ENCODE measurements around the gene PTPRM. TPM values are rescaled to one million over a fixed set of nuclear protein-coding genes. Genes with fewer than 3 reads are reported as not detected.

PTPRM gene
- total and polyA plus RNA-seq, 2 experiments from 2014 or later, result 30.9 to 62.8 TPM

DNA sequence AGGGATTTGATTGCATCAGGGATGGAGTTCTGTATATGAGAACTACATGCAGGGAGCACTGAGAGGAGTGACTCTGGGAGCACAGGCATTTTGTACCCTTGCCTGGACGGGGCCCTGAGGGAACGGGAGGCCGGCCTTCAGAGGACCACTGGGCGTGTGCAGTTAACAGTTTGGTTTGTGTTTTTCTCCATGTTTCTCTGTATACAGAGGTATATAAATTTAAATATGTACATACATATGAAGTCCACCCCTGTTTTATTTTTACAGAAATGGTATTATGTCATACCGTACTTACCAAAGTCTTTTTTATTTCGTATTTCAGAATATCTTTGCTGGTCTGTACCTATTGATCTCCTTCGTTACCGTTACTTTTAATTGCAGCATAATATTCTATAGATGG lies 111.3 kb downstream of the PTPRM start:
- H3K9ac ChIP-seq, result no peak overlapping the region
- H3F3A ChIP-seq (ENCODE audit: insufficient read depth), result no peaks in the 10 kb centered on the region
- TF ChIP-seq EZH2phosphoT487 (IDR thresholded peaks at IDR 0.05; ENCODE audit: insufficient read depth, low read depth), result no peak
- no peak for TF ChIP-seq EZH2 (IDR thresholded peaks at IDR 0.05; ENCODE audit: insufficient read depth, poor library complexity, severe bottlenecking)
- H3K9me3 ChIP-seq (ENCODE audit: low read depth), result no peaks in the 10 kb centered on the region
- H3K4me2 ChIP-seq (ENCODE audit: unreplicated experiment), result no peak overlapping the region
- H3K36me3 ChIP-seq (ENCODE audit: low read depth), result no peaks in the 10 kb centered on the region
- peaks cover 30% of the 10 kb centered on the region; the same call in 1 of the 2 replicates for H3K79me2 ChIP-seq (ENCODE audit: insufficient read depth)
- no peaks in the 10 kb centered on the region for H3K4me1 ChIP-seq (ENCODE audit: insufficient read depth)
- WGBS, 2 experiments (ENCODE audit: low coverage in 1 of 2, low lambda C conversion rate in 2 of 2, missing lambda C conversion rate in 2 of 2), result 94 to 97% methylated on average over 8 of the region's 8 CpGs
- no peaks in the 10 kb centered on the region for H3K9me2 ChIP-seq (ENCODE audit: insufficient read depth)
- H2AFZ ChIP-seq, result no peak overlapping the region
- H3K27ac ChIP-seq, result no peak overlapping the region
- no peaks in the 10 kb centered on the region for H3K27me3 ChIP-seq (replicated peaks; ENCODE audit: insufficient read depth)
- in situ Hi-C loops (cut with MboI), result no loop called here
- H3K4me3 ChIP-seq, result no peak overlapping the region
- no peaks in the 10 kb centered on the region for H4K20me1 ChIP-seq (ENCODE audit: insufficient read depth)
- no peak for DNase-seq

DNA sequence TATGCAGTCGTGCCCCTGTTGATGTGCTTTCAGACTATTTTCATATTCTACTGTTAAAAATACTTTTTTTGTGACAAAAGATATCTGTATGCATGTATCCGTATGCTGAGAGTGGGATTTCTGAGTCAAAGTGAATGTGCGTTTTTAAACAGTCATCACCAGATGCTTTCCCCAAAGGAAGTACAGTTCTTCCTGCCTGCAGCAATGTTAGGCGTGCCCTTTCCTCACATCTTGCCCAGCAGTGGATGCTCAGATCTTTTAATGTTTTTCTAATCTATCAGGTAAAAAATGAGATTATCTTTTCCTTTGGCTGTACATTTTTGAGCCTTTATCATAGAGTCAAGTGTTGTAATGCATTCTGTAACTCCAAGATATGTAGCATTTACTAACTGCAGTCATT lies 111.7 kb downstream of the PTPRM start:
- Histone ChIP-seq H3K27me3 (replicated peaks; ENCODE audit: insufficient read depth) (no peaks in the 10 kb centered on the region), H3K4me2 (ENCODE audit: unreplicated experiment) (no peak overlapping the region), H3K9me3 (ENCODE audit: low read depth) (no peaks in the 10 kb centered on the region), H3K9me2 (ENCODE audit: insufficient read depth) (no peaks in the 10 kb centered on the region), H3K79me2 (ENCODE audit: insufficient read depth) (peaks cover 30% of the 10 kb centered on the region; the same call in 1 of the 2 replicates), H3K27ac (no peak overlapping the region), H3K4me3 (no peak overlapping the region), H3K36me3 (ENCODE audit: low read depth) (no peaks in the 10 kb centered on the region), H3K4me1 (ENCODE audit: insufficient read depth) (no peaks in the 10 kb centered on the region), H3K9ac (no peak overlapping the region), H2AFZ (no peak overlapping the region), H3F3A (ENCODE audit: insufficient read depth) (no peaks in the 10 kb centered on the region), H4K20me1 (ENCODE audit: insufficient read depth) (no peaks in the 10 kb centered on the region)
- no peak for DNase-seq
- TF ChIP-seq EZH2phosphoT487 (IDR thresholded peaks at IDR 0.05; ENCODE audit: insufficient read depth, low read depth), result no peak
- no peak for TF ChIP-seq EZH2 (IDR thresholded peaks at IDR 0.05; ENCODE audit: insufficient read depth, poor library complexity, severe bottlenecking)
- 94 to 97% methylated on average over 4 of the region's 4 CpGs for WGBS, 2 experiments (ENCODE audit: low coverage in 1 of 2, low lambda C conversion rate in 2 of 2, missing lambda C conversion rate in 2 of 2)
- in situ Hi-C loops (cut with MboI), result no loop called here

DNA sequence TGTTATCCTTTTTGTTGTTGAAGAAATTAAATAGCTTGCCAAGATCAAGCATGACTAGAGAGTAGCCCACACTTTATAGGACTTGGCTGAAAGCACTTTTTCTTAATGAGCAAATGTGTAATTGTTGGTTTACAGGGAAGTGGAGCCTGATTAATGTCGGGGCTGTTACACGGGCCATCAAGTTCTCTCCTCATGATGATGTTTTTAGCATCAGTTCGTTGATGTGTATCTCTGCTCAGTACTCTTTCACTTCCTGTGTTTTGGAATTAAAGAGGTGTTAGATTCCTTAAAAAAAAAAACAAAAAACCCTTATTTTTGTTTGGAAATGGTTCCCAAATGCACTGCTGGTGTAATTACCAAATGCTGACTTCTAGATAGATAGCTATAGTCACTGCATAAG lies 114.2 kb downstream of the PTPRM start:
- Histone ChIP-seq H3K9me2 (ENCODE audit: insufficient read depth) (no peaks in the 10 kb centered on the region), H3K79me2 (ENCODE audit: insufficient read depth) (peaks cover 45% of the 10 kb centered on the region), H3K27ac (no peak overlapping the region), H3K27me3 (replicated peaks; ENCODE audit: insufficient read depth) (no peaks in the 10 kb centered on the region), H4K20me1 (ENCODE audit: insufficient read depth) (no peaks in the 10 kb centered on the region), H3K4me3 (no peak overlapping the region), H3K4me2 (ENCODE audit: unreplicated experiment) (no peak overlapping the region), H3K4me1 (ENCODE audit: insufficient read depth) (no peaks in the 10 kb centered on the region), H3K9me3 (ENCODE audit: low read depth) (no peaks in the 10 kb centered on the region), H3F3A (ENCODE audit: insufficient read depth) (no peaks in the 10 kb centered on the region), H3K36me3 (ENCODE audit: low read depth) (no peaks in the 10 kb centered on the region), H2AFZ (no peak overlapping the region), H3K9ac (no peak overlapping the region)
- WGBS, 2 experiments (ENCODE audit: low coverage in 1 of 2, low lambda C conversion rate in 2 of 2, missing lambda C conversion rate in 2 of 2), result 91 to 93% methylated on average over 3 of the region's 3 CpGs
- no peak for TF ChIP-seq EZH2 (IDR thresholded peaks at IDR 0.05; ENCODE audit: insufficient read depth, poor library complexity, severe bottlenecking)
- TF ChIP-seq EZH2phosphoT487 (IDR thresholded peaks at IDR 0.05; ENCODE audit: insufficient read depth, low read depth), result no peak
- no peak for DNase-seq
- in situ Hi-C loops (cut with MboI), result no loop called here

DNA sequence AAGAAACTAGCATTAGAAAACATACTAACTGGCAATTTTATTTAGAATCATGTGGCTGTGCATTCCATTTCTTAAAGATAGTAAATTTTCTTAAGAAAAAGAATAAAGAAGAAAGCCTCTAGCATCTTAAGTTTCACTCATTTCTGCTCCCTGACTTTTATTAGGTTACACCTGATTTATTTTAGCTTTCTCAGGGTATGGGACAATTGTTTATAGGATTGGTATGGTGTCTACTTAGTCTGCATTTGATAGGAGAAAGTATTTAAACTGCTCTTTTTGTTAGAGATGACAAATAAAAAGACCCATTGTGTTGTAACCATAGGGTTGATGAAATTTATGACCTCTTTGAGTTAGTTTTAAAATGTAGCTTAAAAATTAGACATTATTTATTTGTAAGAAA lies 115.2 kb downstream of the PTPRM start:
- no peak overlapping the region for H2AFZ ChIP-seq
- H3F3A ChIP-seq (ENCODE audit: insufficient read depth), result no peaks in the 10 kb centered on the region
- DNase-seq, result no peak
- no peak overlapping the region for H3K4me2 ChIP-seq (ENCODE audit: unreplicated experiment)
- H3K36me3 ChIP-seq (ENCODE audit: low read depth), result no peaks in the 10 kb centered on the region
- H3K9me3 ChIP-seq (ENCODE audit: low read depth), result no peaks in the 10 kb centered on the region
- H4K20me1 ChIP-seq (ENCODE audit: insufficient read depth), result no peaks in the 10 kb centered on the region
- H3K9me2 ChIP-seq (ENCODE audit: insufficient read depth), result no peaks in the 10 kb centered on the region
- no peak overlapping the region for H3K9ac ChIP-seq
- no peak overlapping the region for H3K27ac ChIP-seq
- in situ Hi-C loops (cut with MboI), result no loop called here
- peaks cover 45% of the 10 kb centered on the region for H3K79me2 ChIP-seq (ENCODE audit: insufficient read depth)
- H3K27me3 ChIP-seq (replicated peaks; ENCODE audit: insufficient read depth), result no peaks in the 10 kb centered on the region
- TF ChIP-seq EZH2phosphoT487 (IDR thresholded peaks at IDR 0.05; ENCODE audit: insufficient read depth, low read depth) (no peak), EZH2 (IDR thresholded peaks at IDR 0.05; ENCODE audit: insufficient read depth, poor library complexity, severe bottlenecking) (no peak)
- H3K4me1 ChIP-seq (ENCODE audit: insufficient read depth), result no peaks in the 10 kb centered on the region
- H3K4me3 ChIP-seq, result no peak overlapping the region

DNA sequence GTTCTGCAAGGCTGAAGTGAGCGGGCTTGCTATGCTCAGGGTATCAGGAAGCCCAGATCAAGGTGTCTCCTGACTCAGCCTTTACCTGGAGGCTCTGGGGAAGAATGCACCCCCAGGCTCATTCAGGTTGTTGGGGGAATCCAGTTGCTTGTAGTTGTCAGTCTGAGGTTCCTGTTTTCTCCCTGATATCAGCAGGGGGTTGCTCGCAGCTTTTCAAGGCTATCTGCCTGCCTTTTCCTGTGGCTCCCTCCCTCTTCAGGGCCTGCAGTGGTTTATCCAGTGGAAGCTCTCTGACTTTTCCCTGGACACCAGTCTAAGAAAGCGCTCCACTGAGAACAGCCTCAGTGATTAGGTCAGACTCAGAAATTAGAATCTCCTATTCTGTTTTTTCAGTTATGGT lies 116.6 kb downstream of the PTPRM start:
- 95 to 99% methylated on average over 3 of the region's 3 CpGs for WGBS, 2 experiments (ENCODE audit: low coverage in 1 of 2, low lambda C conversion rate in 2 of 2, missing lambda C conversion rate in 2 of 2)
- Histone ChIP-seq H3K27ac (no peak overlapping the region), H3K9ac (no peak overlapping the region), H3K4me1 (ENCODE audit: insufficient read depth) (no peaks in the 10 kb centered on the region), H4K20me1 (ENCODE audit: insufficient read depth) (no peaks in the 10 kb centered on the region; the same call in 1 of the 2 replicates), H2AFZ (no peak overlapping the region), H3K27me3 (replicated peaks; ENCODE audit: insufficient read depth) (no peaks in the 10 kb centered on the region), H3K36me3 (ENCODE audit: low read depth) (no peaks in the 10 kb centered on the region), H3K4me3 (no peak overlapping the region), H3K4me2 (ENCODE audit: unreplicated experiment) (no peak overlapping the region), H3K79me2 (ENCODE audit: insufficient read depth) (peaks cover 41% of the 10 kb centered on the region), H3K9me3 (ENCODE audit: low read depth) (no peaks in the 10 kb centered on the region), H3K9me2 (ENCODE audit: insufficient read depth) (no peaks in the 10 kb centered on the region), H3F3A (ENCODE audit: insufficient read depth) (no peaks in the 10 kb centered on the region)
- TF ChIP-seq EZH2 (IDR thresholded peaks at IDR 0.05; ENCODE audit: insufficient read depth, poor library complexity, severe bottlenecking) (no peak), EZH2phosphoT487 (IDR thresholded peaks at IDR 0.05; ENCODE audit: insufficient read depth, low read depth) (no peak)
- no peak for DNase-seq
- in situ Hi-C loops (cut with MboI), result no loop called here
